Stomach (tissue), 4 donors: ENCODE results near the gene NEBL.

Experiments used
- CTCF ChIP-seq, 7 experiments: fragments of 450-650 bp in 4 of 7; fragments of 200-600 bp in 3 of 7; sonication (generic) in 3 of 7; IDR thresholded peaks; one replicate each; pipeline ENCODE4 v1.5.1; 2016 to 2019; ENCODE audit warnings: antibody characterized with exemption in 7 of 7, control low read depth in 2 of 7, mild to moderate bottlenecking in 1 of 7
- POLR2A ChIP-seq, 4 donors: fragments of 450-650 bp; IDR thresholded peaks; one replicate each; pipeline ENCODE4 v1.6.1; 2016; ENCODE audit warnings: antibody characterized with exemption in 4 of 4, control low read depth in 2 of 4, mild to moderate bottlenecking in 1 of 4, moderate library complexity in 1 of 4

DNA sequence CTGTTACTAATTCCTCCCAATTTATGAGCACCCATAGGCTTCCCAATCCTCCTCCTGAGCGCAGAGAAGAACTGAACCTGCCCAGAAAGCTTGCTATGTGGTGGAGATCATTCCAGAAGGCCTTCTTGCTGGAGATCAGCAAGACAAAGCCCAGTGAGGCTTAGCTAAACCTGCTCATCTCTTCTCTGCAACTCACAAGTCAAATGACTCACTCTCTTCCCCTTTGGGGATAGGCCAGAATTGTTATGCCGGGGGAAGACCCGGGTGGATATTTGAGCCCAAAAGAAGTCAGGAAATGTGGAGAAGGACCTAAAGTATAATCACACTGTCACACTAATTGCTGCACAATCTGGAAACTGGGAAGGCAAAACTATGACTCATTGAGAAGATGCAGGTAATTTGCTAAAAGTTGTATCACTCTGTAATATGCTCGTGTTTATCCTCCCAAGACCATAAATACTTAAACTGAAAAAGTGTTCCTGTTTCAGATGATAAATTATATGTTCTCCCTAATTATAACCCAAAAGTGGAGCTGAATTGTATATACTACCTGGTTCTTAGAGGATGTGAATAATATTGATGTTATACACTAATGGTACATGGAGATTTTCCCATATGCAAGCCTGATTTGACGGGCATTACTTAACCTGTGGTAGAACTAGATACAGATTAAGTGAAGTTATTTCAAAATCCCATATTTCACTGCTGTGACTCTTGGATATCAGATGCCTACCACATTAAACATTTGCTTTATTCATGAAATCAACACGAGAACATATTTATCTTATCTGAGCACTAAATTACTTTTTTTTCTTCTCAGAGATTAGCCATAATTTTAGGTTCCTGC lies 6.4 kb downstream of the NEBL start:
- TF ChIP-seq CTCF (IDR thresholded peaks at IDR 0.05) (no peak), POLR2A (IDR thresholded peaks at IDR 0.05) (no peak)
